Ishikawa (cell line): Measurements from ENCODE around the gene RGS6.

Experiments
- RAD21 ChIP-seq: IDR thresholded peaks from 2 replicates; pipeline ENCODE4 v1.6.1; 2012; ENCODE audit warnings: low read depth
- REST ChIP-seq: IDR thresholded peaks from 2 replicates; pipeline ENCODE4 v1.6.1; 2012; ENCODE audit warnings: low read depth, mild to moderate bottlenecking
- TAF1 ChIP-seq: IDR thresholded peaks from 2 replicates; pipeline ENCODE4 v1.6.1; 2012; ENCODE audit warnings: low read depth, mild to moderate bottlenecking
- TEAD4 ChIP-seq: IDR thresholded peaks from 2 replicates; pipeline ENCODE4 v1.6.1; 2012

- TF ChIP-seq REST (no peak), TEAD4 (no peak), RAD21 (no peak), TAF1 (no peak)
Measured at GRCh38 chr14:72605921-72606220, 673.6 kb downstream of the RGS6 start.
